H9 (cell line): ENCODE results near the gene KCNMA1. TPM values are rescaled to one million over a fixed set of nuclear protein-coding genes. Genes with fewer than 3 reads are reported as not detected.
A peak's percentile ranks its signal among the peaks of the same experiment; 100 is the strongest.

Experiments
- DNase-seq: peaks from one replicate; pipeline ENCODE4 v3.0.0-alpha.2; 2017
- H2AFZ ChIP-seq: one replicate; pipeline ENCODE4 v1.6.1; 2013; ENCODE audit warnings: mild to moderate bottlenecking, low read length, control low read depth, moderate library complexity
- H2AK5ac ChIP-seq: 2 replicates; pipeline ENCODE4 v1.6.1; 2013; ENCODE audit warnings: low read length, control low read depth, mixed read lengths; ENCODE audit not compliant: insufficient read length
- H2BK120ac ChIP-seq: one replicate; pipeline ENCODE4 v1.6.1; 2013; ENCODE audit warnings: low read depth, mild to moderate bottlenecking, low read length, control low read depth, inconsistent platforms; ENCODE audit not compliant: poor library complexity, severe bottlenecking
- H2BK12ac ChIP-seq: 2 replicates; pipeline ENCODE4 v1.6.1; 2013; ENCODE audit warnings: low read length, control low read depth, mixed read lengths, low read depth; ENCODE audit not compliant: insufficient read length
- H2BK15ac ChIP-seq: 2 replicates; pipeline ENCODE4 v1.6.1; 2013; ENCODE audit warnings: low read depth, low read length, control low read depth
- H2BK20ac ChIP-seq: one replicate; pipeline ENCODE4 v1.6.1; 2013; ENCODE audit warnings: low read depth, mild to moderate bottlenecking, low read length, control low read depth, inconsistent platforms; ENCODE audit not compliant: poor library complexity, severe bottlenecking
- H2BK5ac ChIP-seq: 2 replicates; pipeline ENCODE4 v1.6.1; 2013; ENCODE audit warnings: low read length, control low read depth, mixed read lengths; ENCODE audit not compliant: insufficient read length
- H3K14ac ChIP-seq: 2 replicates; pipeline ENCODE4 v1.6.1; 2013; ENCODE audit warnings: low read length, control low read depth; ENCODE audit not compliant: insufficient read depth
- H3K18ac ChIP-seq: 2 replicates; pipeline ENCODE4 v1.6.1; 2013; ENCODE audit warnings: low read depth, mild to moderate bottlenecking, mixed read lengths, low read length, control low read depth; ENCODE audit not compliant: insufficient read length
- H3K23ac ChIP-seq: 2 replicates; pipeline ENCODE4 v1.6.1; 2013; ENCODE audit warnings: low read length, control low read depth, mixed read lengths, low read depth; ENCODE audit not compliant: insufficient read length
- H3K23me2 ChIP-seq: 2 replicates; pipeline ENCODE4 v1.6.1; 2013; ENCODE audit warnings: low read depth, mild to moderate bottlenecking, mixed read lengths, low read length, control low read depth; ENCODE audit not compliant: insufficient read length, poor library complexity, severe bottlenecking
- H3K27ac ChIP-seq: 2 replicates; pipeline ENCODE4 v1.5.1; 2013; ENCODE audit warnings: low read length, control low read depth, mixed read lengths, low read depth; ENCODE audit not compliant: insufficient read length
- H3K27me3 ChIP-seq: 2 replicates; pipeline ENCODE4 v1.6.1; 2013; ENCODE audit warnings: low read length, control low read depth, inconsistent platforms; ENCODE audit not compliant: insufficient read depth
- H3K4ac ChIP-seq: 2 replicates; pipeline ENCODE4 v1.6.1; 2013; ENCODE audit warnings: low read depth, mild to moderate bottlenecking, control low read depth, inconsistent platforms, low read length, moderate library complexity
- H3K4me1 ChIP-seq: 2 replicates; pipeline ENCODE4 v1.6.1; 2013; ENCODE audit warnings: low read length, control low read depth, inconsistent platforms; ENCODE audit not compliant: insufficient read depth
- H3K4me2 ChIP-seq: 2 replicates; pipeline ENCODE4 v1.6.1; 2013; ENCODE audit warnings: low read length, control low read depth, mixed read lengths; ENCODE audit not compliant: insufficient read length, insufficient read depth
- H3K56ac ChIP-seq: 2 replicates; pipeline ENCODE4 v1.6.1; 2013; ENCODE audit warnings: low read depth, mild to moderate bottlenecking, mixed read lengths, low read length, control low read depth; ENCODE audit not compliant: insufficient read length
- H3K79me1 ChIP-seq: 2 replicates; pipeline ENCODE4 v1.6.1; 2013; ENCODE audit warnings: low read depth, mild to moderate bottlenecking, moderate library complexity, low read length, control low read depth, inconsistent platforms; ENCODE audit not compliant: insufficient read depth, poor library complexity, severe bottlenecking
- H3K79me2 ChIP-seq: 2 replicates; pipeline ENCODE4 v1.6.1; 2013; ENCODE audit warnings: low read length, control low read depth, inconsistent platforms; ENCODE audit not compliant: insufficient read depth
- H3K9ac ChIP-seq: 2 replicates; pipeline ENCODE4 v1.6.1; 2013; ENCODE audit warnings: low read length, control low read depth, mixed read lengths; ENCODE audit not compliant: insufficient read length; ENCODE audit errors: extremely low read depth
- H3K9me3 ChIP-seq: one replicate; pipeline ENCODE4 v1.6.1; 2013; ENCODE audit warnings: low read depth, low read length, inconsistent platforms; ENCODE audit not compliant: control insufficient read depth
- H3T11ph ChIP-seq: one replicate; pipeline ENCODE4 v1.6.1; 2013; ENCODE audit warnings: mild to moderate bottlenecking, low read length, control low read depth, inconsistent platforms
- H4K20me1 ChIP-seq: one replicate; pipeline ENCODE4 v1.6.1; 2013; ENCODE audit not compliant: control insufficient read depth, insufficient read length, insufficient read depth
- H4K5ac ChIP-seq: 2 replicates; pipeline ENCODE4 v1.6.1; 2013; ENCODE audit warnings: low read depth, mild to moderate bottlenecking, mixed read lengths, low read length, control low read depth; ENCODE audit not compliant: insufficient read length
- H4K8ac ChIP-seq: replicated peaks from 2 replicates; pipeline ENCODE4 v1.6.1; 2013; ENCODE audit warnings: low read length, control low read depth, mixed read lengths, low read depth; ENCODE audit not compliant: insufficient read length
- H4K91ac ChIP-seq: 2 replicates; pipeline ENCODE4 v1.6.1; 2013; ENCODE audit warnings: low read depth, mild to moderate bottlenecking, moderate library complexity, mixed read lengths, low read length, control low read depth; ENCODE audit not compliant: insufficient read length
- H3K27ac Mint-ChIP-seq, 3 experiments: 2 replicates in 2 of 3; 3 replicates in 1 of 3; pipeline ENCODE4 v1.8.0; 2020 to 2021; ENCODE audit warnings: mixed read lengths in 3 of 3, mild to moderate bottlenecking in 1 of 3, moderate library complexity in 1 of 3
- H3K27me3 Mint-ChIP-seq: 2 replicates; pipeline ENCODE4 v1.8.0; 2021; ENCODE audit warnings: low read depth, mild to moderate bottlenecking, moderate library complexity, mixed read lengths
- H3K36me3 Mint-ChIP-seq, 3 experiments: 2 replicates in 2 of 3; 3 replicates in 1 of 3; pipeline ENCODE4 v1.8.0; 2020 to 2021; ENCODE audit warnings: low read depth in 3 of 3, mixed read lengths in 3 of 3; ENCODE audit not compliant: insufficient read depth in 1 of 3
- H3K4me1 Mint-ChIP-seq, 2 experiments: 2 replicates each; pipeline ENCODE4 v1.8.0; 2020; ENCODE audit warnings: mixed read lengths in 2 of 2
- H3K4me3 Mint-ChIP-seq, 2 experiments: 2 replicates in 1 of 2; 3 replicates in 1 of 2; pipeline ENCODE4 v1.8.0; 2020 to 2021; ENCODE audit warnings: mild to moderate bottlenecking in 2 of 2, mixed read lengths in 2 of 2, moderate library complexity in 1 of 2
- H3K9me3 Mint-ChIP-seq, 2 experiments: 2 replicates in 1 of 2; 3 replicates in 1 of 2; pipeline ENCODE4 v1.8.0; 2020; ENCODE audit warnings: mild to moderate bottlenecking in 2 of 2, mixed read lengths in 2 of 2, moderate library complexity in 1 of 2
- CTCF ChIP-seq: fragments of 200-600 bp; sonication (generic); conservative IDR thresholded peaks from 3 replicates; pipeline ENCODE4 v1.8.0; 2021; ENCODE audit warnings: antibody characterized with exemption, mild to moderate bottlenecking
- WGBS: extraction: QIAGEN DNeasy Blood & Tissue Kit; methylation state at CpG from one replicate; pipeline ENCODE4 v1.1.7; 2013; ENCODE audit warnings: missing lambda C conversion rate, low lambda C conversion rate, mixed read lengths; ENCODE audit not compliant: insufficient read length; ENCODE audit errors: extremely low coverage; 5-methylcytosine and 5-hydroxymethylcytosine counted together
- total RNA-seq: library from RNA; stranded (reverse); gene quantifications from 2 replicates; pipeline ENCODE4 v1.2.1, GENCODE V29; 2021

The KCNMA1 gene
- total RNA-seq, 1 experiment from 2014 or later: 2.0 TPM

- Histone ChIP-seq H2BK20ac (no peak overlapping the region), H2AFZ (no peak overlapping the region), H2BK5ac (no peak overlapping the region), H2BK12ac (no peak overlapping the region), H4K8ac (no peak overlapping the region), H3K18ac (no peak overlapping the region), H3K56ac (no peak overlapping the region), H4K5ac (no peak overlapping the region), H3K79me1 (no peaks in the 10 kb centered on the region), H3K79me2 (no peaks in the 10 kb centered on the region), H3K27ac (no peak overlapping the region), H3K23ac (no peak overlapping the region), H2BK15ac (no peak overlapping the region), H3K9ac (no peak overlapping the region), H4K91ac (no peak overlapping the region), H3K14ac (no peak overlapping the region), H3K23me2 (no peaks in the 10 kb centered on the region), H3K27me3 (no peaks in the 10 kb centered on the region), H3K9me3 (no peaks in the 10 kb centered on the region), H3K4me2 (no peak overlapping the region), H2AK5ac (no peak overlapping the region), H4K20me1 (no peaks in the 10 kb centered on the region), H3K4me1 (0 out of 2 replicates have a peak, but pooled peaks cover 4% of the 10 kb centered on the region), H3T11ph (no peak overlapping the region), H3K4ac (no peak overlapping the region), H2BK120ac (no peak overlapping the region)
- Mint-ChIP-seq H3K4me1 (peaks cover 29 to 33% of the 10 kb centered on the region in 2 experiments), H3K4me3 (no peak overlapping the region), H3K27me3 (peaks cover 3% of the 10 kb centered on the region), H3K36me3 (no peaks in the 10 kb centered on the region; a peak in 1 of 7 replicates), H3K9me3 (no peaks in the 10 kb centered on the region), H3K27ac (peak overlapping the region in 1 of 3 experiments; percentile 17; a peak in 1 of 7 replicates)
- no peak for TF ChIP-seq CTCF
- no peak for DNase-seq
- WGBS: no CpG with 5 or more reads among the region's 5 CpGs
Observed at GRCh38 chr10:77456414-77456813, 181.2 kb downstream of the KCNMA1 start.
